ENCODE data around the gene IFNAR1.

The IFNAR1 gene

GRCh38 chr21:33396951-33397350 lies 72.2 kb downstream of the IFNAR1 start:
- Histone ChIP-seq H3K79me2 (ENCODE audit: insufficient read depth, low read length) (no peaks in the 10 kb centered on the region), H3K9me3 (ENCODE audit: insufficient read depth, low read length) (no peaks in the 10 kb centered on the region), H3K36me3 (ENCODE audit: low read length) (no peaks in the 10 kb centered on the region), H3K9ac (ENCODE audit: low read length) (no peak overlapping the region), H3K27ac (ENCODE audit: low read depth, low read length) (no peak overlapping the region), H3K4me2 (ENCODE audit: low read depth, low read length, poor library complexity, severe bottlenecking) (no peak overlapping the region), H3K27me3 (ENCODE audit: low read length) (no peaks in the 10 kb centered on the region), H3K4me3 (ENCODE audit: insufficient read depth, low read length, poor library complexity, severe bottlenecking) (no peak overlapping the region), H4K20me1 (ENCODE audit: low read depth, low read length) (no peaks in the 10 kb centered on the region), H3K9me2 (replicated peaks; ENCODE audit: insufficient read depth, low read length) (no peaks in the 10 kb centered on the region), H3F3A (ENCODE audit: insufficient read depth) (peaks cover 12% of the 10 kb centered on the region), H2AFZ (ENCODE audit: low read depth, low read length, severe bottlenecking) (no peak overlapping the region)
- TF ChIP-seq EZH2phosphoT487 (conservative IDR thresholded peaks at IDR 0.05; ENCODE audit: low read length), result no peak
- TF ChIP-seq CTCF (IDR thresholded peaks at IDR 0.05; ENCODE audit: insufficient read depth, low read length, poor library complexity, severe bottlenecking), result no peak

GRCh38 chr21:33397717-33398116 lies 72.9 kb downstream of the IFNAR1 start:
- H2AFZ ChIP-seq (ENCODE audit: low read depth, low read length, severe bottlenecking), result no peak overlapping the region
- no peak overlapping the region for H3K4me3 ChIP-seq (ENCODE audit: insufficient read depth, low read length, poor library complexity, severe bottlenecking)
- no peaks in the 10 kb centered on the region for H3K36me3 ChIP-seq (ENCODE audit: low read length)
- no peaks in the 10 kb centered on the region for H4K20me1 ChIP-seq (ENCODE audit: low read depth, low read length)
- no peaks in the 10 kb centered on the region for H3K9me3 ChIP-seq (ENCODE audit: insufficient read depth, low read length)
- H3K9me2 ChIP-seq (replicated peaks; ENCODE audit: insufficient read depth, low read length), result no peaks in the 10 kb centered on the region
- H3K27me3 ChIP-seq (ENCODE audit: low read length), result no peaks in the 10 kb centered on the region
- no peak overlapping the region for H3K27ac ChIP-seq (ENCODE audit: low read depth, low read length)
- no peaks in the 10 kb centered on the region for H3K79me2 ChIP-seq (ENCODE audit: insufficient read depth, low read length)
- peaks cover 19% of the 10 kb centered on the region for H3F3A ChIP-seq (ENCODE audit: insufficient read depth)
- no peak for TF ChIP-seq EZH2phosphoT487 (conservative IDR thresholded peaks at IDR 0.05; ENCODE audit: low read length)
- no peak for TF ChIP-seq CTCF (IDR thresholded peaks at IDR 0.05; ENCODE audit: insufficient read depth, low read length, poor library complexity, severe bottlenecking)
- H3K9ac ChIP-seq (ENCODE audit: low read length), result no peak overlapping the region
- no peak overlapping the region for H3K4me2 ChIP-seq (ENCODE audit: low read depth, low read length, poor library complexity, severe bottlenecking)

- H2AFZ ChIP-seq (ENCODE audit: low read depth, low read length, severe bottlenecking), result no peak overlapping the region
- H3F3A ChIP-seq (ENCODE audit: insufficient read depth), result peaks cover 20% of the 10 kb centered on the region
Observed at GRCh38 chr21:33398361-33398760, 73.6 kb downstream of the IFNAR1 start.

More at GRCh38 chr21:33398361-33398760, 73.6 kb downstream of the IFNAR1 start:
- Histone ChIP-seq H4K20me1 (ENCODE audit: low read depth, low read length) (no peaks in the 10 kb centered on the region), H3K79me2 (ENCODE audit: insufficient read depth, low read length) (peaks cover under 1% of the 10 kb centered on the region; the same call in 1 of the 2 replicates), H3K27me3 (ENCODE audit: low read length) (no peaks in the 10 kb centered on the region), H3K27ac (ENCODE audit: low read depth, low read length) (no peak overlapping the region), H3K9ac (ENCODE audit: low read length) (no peak overlapping the region), H3K9me2 (replicated peaks; ENCODE audit: insufficient read depth, low read length) (no peaks in the 10 kb centered on the region), H3K9me3 (ENCODE audit: insufficient read depth, low read length) (no peaks in the 10 kb centered on the region), H3K36me3 (ENCODE audit: low read length) (no peaks in the 10 kb centered on the region), H3K4me3 (ENCODE audit: insufficient read depth, low read length, poor library complexity, severe bottlenecking) (no peak overlapping the region), H3K4me2 (ENCODE audit: low read depth, low read length, poor library complexity, severe bottlenecking) (no peak overlapping the region)
- TF ChIP-seq EZH2phosphoT487 (conservative IDR thresholded peaks at IDR 0.05; ENCODE audit: low read length), result no peak
- TF ChIP-seq CTCF (IDR thresholded peaks at IDR 0.05; ENCODE audit: insufficient read depth, low read length, poor library complexity, severe bottlenecking), result no peak
